GM18909 (cell line): Measurements from ENCODE around the gene TNFRSF19.
"Not testable (repeated sequence)": the region's sequence is repeated elsewhere in the genome, so short reads cannot be mapped to it uniquely, and the experiment has no call there.

ENCODE experiments used
- ATAC-seq: cut with Tn5 transposase; IDR thresholded peaks from one replicate; pipeline ENCODE4 v1.9.1; 2021; ENCODE audit warnings: mild to moderate bottlenecking; ENCODE audit not compliant: unreplicated experiment, poor library complexity

The TNFRSF19 gene, protein sequence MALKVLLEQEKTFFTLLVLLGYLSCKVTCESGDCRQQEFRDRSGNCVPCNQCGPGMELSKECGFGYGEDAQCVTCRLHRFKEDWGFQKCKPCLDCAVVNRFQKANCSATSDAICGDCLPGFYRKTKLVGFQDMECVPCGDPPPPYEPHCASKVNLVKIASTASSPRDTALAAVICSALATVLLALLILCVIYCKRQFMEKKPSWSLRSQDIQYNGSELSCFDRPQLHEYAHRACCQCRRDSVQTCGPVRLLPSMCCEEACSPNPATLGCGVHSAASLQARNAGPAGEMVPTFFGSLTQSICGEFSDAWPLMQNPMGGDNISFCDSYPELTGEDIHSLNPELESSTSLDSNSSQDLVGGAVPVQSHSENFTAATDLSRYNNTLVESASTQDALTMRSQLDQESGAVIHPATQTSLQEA

DNA sequence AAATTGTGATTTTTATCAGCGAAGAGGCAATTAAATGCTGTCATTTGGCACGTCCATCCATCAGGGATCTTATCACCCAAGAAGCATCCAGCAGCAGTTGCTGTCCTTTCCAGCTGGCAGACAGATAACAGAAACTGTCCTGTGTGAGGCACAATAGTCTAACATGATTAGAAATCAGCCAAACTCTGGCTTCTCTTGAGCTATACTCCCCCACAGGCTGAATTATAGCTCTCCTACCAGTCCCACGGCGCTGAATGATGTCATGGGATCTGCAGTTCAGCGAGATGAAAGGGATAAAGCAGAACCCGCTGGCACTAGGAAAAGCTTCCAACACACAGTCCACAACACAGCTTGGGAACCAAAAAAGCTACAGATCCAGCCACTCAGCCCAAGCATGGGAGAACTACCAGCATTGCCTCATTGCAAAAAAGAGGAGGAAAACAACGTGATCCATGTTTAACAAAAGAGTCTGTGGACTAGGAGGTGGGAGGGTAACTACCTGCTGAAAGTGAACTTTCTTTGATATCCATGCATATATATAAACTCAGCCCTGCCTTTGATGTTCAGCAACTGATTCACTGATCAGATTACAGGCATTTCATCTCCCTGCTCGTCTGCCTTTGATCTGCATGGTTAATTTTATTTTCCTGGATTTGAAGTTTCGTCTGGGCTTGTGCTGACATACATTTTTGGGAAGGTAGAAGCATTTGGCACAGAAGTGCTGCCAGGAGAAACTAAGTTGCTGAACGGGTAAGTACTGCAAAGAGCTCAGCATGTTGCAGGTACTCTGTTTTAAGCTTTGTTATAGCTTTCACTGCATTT is at the start of gene TNFRSF19:
Gene TNFRSF19, plus strand, starts transcription at position 314 of the 822 bp plus-strand sequence. CDS start 19,772 bp downstream, outside the sequence.
- no peak for ATAC-seq

DNA sequence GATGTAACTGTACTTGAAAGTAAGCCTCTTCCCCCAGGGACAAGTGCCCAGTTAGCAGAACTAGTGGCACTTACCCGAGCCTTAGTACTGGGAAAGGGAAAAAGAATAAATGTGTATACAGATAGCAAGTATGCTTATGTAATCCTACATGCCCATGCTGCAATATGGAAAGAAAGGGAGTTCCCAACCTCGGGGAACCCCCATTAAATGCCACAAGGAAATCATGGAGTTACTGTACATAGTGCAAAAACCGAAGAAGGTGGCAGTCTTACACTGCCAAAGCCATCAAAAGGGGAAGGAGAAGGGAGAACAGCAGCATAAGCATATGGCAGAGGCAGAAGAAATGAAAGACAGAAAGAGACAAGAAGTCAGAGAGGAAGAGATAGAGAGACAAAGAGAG is 40.3 kb upstream of the TNFRSF19 start:
- not testable (repeated sequence) for ATAC-seq

DNA sequence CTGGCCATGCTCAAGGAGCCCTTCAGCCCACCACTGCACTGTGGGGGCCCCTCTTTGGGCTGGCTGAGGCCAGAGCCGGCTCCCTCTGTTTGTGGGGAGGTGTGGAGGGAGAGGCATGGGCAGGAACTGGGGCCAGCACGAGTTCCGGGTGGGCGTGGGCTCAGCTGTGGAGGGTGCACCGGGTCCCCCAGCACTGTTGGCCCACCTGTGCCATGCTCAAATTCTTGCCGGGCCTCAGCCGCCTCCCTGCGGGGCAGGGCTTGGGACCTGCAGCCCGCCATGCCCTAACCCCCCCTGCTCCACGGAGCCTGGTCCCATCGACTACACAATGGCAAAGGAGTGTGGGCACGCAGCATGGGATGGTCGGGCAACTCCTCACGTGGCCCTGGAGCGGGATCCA is 38.8 kb upstream of the TNFRSF19 start:
- ATAC-seq = no peak

DNA sequence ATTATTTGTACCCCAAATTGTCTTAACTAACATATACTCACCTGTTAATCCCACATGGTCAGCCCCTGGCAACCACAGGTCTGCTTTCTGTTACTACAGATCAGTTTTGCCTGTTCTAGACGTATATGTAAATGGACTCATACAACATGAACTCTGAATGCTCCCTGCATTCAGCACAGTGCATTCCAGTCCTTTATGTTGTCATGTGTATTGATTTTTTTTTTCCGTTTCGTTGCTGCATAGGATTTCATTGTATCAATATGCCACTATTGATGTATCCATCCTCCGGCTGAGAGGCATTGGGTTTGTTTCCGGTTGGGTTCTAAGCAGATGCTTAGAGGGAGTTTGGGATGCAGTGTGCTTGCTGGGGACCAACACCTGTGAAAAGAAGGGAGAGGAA is 36.1 kb upstream of the TNFRSF19 start:
- ATAC-seq = no peak

DNA sequence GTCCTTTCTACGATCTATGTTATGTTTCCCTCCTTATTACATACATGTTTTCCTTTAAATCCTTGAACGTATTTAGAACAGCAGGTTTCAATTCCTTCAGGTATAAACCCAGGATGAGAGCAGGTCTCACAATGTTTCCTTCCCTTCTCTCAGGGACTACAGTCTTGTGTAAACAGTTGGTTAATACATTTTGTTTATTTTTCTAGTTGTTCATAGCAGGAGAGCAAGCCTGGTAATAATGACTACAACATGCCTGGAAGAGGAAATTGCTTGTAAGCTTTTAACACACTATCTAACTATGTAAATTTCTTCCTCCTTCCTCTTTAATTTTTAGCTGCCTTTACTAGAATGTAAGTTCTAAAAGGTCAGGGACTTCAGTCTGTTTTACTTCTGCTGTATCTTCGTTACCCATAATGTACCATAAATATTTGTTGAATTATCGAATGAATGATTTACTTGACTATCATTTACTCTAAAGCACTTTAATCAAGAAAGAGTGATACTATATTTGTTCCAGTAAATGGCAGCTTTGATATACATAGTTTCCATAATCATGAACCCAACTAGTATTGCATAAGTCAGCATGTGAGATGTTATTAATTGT is 28.9 kb upstream of the TNFRSF19 start:
- no peak for ATAC-seq

DNA sequence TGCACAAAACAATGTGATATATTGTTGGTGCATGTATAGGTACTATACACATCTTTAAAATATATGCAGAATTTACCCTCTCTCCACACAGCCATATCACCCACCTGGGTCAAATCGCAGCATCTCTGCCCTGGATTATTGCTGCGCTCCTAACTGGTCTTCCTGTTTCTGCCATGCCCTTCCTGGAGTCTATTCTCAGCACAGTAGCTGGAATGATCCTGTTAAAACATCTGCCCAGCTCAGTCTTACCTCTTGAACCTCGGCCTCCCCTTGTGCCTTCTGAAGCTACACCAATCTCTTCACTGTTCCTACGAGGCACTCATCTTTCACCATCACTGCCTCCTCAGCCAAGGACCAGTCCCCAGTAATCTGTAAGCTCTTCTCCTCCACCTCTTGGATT is 25.5 kb upstream of the TNFRSF19 start:
- ATAC-seq = no peak

DNA sequence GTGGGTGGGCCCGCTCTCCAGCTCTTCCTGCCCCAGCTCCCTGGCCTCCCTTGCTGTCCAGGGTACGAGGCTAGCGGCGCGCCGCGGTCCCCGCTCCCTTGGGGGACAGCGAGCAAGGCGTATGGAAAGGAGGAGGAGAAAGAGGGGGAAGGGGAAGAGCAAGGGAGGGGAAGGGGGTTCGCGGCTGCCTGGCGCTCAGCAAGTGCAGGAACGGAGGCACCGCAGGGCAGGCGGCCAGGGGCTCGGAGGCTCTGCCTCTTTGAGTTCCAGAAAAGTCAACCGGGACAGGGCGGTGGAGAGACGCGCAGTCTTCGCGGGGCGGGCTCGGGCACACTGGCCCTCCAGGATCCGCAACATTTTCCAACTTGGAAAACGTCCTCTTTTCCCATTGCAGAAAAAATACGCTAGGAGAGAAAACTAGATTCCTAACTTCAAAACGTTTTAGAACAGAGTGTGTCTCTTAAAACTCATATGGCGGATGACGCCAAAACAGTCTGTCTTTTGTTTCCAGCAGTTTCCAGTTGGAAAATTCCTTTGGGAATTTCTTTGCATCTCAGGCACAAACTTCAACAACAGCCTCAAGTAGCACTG is 23.1 kb upstream of the TNFRSF19 start:
- ATAC-seq = no peak

DNA sequence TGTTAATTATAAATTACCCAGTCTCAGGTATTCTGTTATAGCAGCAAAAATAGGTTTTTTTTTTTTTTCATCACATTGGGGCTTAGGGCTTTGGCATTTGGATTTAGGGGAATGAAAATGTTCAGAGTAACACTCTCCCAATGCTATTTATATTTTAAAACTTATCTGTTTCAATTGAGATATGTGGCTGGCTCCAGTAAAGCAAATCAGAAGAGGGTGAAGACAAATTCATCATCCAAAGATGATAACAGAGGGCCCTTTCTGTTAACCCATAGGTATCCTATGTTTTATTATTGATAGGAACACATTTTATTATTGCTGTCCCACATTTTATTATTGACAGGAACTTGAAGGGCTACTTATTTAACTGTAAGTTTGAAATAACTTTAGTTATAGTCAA is 20.5 kb upstream of the TNFRSF19 start:
- no peak for ATAC-seq

DNA sequence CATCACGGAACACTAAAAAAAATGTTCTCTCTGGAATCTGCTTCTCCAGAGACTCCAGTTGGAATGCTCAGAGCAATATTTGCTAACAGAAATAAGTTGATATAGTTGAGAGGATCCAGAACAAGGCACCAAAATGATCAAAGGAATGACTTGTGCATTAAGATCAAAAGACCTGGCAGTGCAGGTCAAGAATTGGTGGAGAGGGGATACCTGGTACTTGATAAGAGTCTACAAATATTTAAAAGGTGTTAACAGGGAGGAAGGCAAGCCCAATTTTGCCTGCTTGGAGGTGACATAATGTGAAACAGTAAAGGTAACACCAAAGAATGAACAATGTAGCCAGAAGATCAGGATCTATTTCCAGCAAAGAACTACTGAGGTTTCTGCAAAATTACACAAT is 20.0 kb upstream of the TNFRSF19 start:
- no peak for ATAC-seq

DNA sequence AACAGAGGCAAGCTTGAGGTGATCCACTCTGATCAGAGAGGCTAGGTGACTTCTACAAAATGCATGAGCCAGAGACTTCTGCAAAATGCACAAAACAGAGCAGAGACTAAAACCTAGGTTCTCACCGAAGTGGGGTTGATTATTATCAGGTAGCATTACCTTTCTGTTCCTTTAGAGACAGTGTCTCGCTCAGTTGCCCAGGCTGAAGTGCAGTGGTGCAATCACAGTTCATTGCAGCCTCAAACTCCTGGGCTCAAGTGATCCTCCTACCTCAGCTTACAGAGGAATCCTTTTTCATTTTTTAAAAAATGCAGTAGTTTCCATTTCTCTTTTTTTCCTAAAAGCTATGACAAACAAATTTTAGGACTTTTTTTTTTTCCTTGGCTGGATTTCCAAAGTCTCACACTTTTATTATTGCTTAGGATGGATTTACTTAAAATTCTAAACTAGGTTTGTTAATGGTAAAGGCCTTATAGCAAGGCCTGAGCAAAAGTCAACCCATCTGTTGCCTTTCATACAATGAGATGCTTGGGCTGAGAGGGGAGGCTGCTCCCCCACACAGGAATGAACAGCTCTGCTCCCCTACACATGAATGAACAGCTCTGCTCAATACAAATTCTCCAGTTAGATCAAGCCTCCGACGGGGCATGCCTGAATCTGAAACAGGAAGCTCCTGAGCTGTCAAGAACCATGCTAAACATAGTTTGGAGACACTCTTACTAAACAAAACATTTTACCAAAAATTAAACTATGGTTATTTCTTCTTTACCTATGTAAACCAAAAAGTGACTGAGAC is 18.8 kb upstream of the TNFRSF19 start:
- no peak for ATAC-seq

DNA sequence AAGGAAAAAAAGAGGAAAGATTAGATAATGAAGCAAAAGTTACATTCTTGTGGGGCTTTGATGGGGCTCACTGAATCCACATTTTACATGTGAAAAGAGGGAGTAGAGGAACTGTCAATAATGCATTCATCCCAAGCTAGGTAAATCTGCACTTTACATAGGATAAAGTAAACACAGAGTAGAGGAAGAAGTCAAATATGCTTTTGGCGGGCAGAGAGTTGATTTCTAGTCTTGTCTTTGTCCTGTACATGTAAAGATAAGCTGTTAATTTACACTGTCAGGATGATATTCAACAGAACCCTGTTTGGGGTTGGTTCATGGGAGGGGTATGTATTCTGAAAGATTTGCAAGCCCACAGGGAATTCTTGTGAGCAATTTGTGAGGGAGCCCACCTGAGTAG is 18.0 kb upstream of the TNFRSF19 start:
- ATAC-seq = no peak

DNA sequence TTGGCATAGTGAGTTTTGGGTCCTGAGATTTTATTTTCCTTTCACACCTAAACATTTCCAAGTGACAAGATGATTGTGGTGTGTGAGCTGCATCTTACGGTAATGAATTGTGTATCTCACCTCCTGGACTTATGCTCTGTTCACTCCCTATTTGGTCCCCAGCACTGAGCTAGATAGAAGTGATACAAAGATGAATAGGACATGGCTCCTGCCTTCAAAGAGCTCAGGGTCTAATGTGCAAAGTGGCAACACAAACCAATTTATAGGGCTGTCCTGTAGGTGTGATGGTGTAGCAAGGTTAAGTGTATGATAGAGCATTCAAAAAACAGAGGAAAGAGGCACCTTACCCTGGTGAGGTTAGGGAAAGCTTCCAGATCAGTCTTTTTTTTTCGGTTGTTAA is 17.6 kb upstream of the TNFRSF19 start:
- no peak for ATAC-seq

DNA sequence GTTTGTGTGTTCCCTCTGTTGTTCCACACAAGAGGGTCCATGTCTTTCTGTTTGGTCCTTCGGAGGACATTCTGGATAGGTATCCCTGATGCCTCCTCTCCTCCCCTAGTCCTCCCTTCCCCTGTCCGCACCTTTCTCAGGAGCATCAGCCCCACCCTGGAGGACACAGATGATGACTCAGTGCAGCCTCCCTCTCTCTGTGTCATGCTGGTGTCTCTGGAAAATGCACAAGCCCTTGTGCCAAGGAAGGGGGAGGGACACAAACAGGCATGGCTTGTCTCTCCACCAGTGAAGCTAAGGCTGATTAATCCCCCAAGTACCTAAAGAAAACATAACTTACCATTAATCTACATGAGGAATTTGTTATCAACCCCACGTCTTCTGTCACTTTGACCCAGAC is 16.2 kb upstream of the TNFRSF19 start:
- no peak for ATAC-seq

DNA sequence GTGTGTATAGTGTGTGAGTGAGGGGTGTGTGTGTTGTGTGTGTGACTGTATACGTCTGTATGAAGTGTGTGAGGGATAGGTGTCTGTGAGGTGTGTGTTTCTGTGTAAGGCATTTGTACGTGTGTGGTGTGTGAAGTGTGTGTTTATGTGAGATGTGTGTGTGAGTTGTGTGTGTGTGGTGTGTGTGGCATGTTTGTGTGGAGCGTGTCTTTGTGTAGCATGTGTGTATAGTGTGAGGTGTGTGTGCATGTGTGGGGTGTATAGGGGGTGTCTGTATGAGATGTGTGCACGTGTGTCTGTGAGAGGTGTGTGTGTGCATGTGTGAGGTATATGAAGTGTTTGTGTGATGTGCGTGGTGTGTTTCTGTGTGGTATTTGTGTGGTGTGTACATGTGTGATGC is 13.2 kb upstream of the TNFRSF19 start:
- no peak for ATAC-seq

DNA sequence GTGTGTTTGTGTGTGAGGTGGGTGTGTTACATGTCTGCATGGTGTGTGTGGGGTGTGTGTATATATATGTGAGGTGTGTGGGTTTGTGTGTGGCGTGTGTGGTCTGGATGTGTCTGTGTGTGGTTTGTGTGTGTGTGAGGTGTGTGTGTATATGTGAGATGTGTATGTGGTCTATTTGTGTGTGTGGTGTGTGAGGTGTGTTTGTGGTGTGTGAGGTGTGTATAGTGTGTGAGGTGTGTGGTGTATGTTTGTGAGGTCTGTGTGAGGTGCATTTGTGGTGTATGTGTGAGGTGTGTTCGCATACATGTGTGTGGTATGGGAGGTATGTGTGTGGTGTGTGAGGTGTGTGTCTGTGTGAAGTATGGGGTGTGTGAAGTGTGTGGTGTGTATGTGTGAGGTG is 12.5 kb upstream of the TNFRSF19 start:
- ATAC-seq = no peak

DNA sequence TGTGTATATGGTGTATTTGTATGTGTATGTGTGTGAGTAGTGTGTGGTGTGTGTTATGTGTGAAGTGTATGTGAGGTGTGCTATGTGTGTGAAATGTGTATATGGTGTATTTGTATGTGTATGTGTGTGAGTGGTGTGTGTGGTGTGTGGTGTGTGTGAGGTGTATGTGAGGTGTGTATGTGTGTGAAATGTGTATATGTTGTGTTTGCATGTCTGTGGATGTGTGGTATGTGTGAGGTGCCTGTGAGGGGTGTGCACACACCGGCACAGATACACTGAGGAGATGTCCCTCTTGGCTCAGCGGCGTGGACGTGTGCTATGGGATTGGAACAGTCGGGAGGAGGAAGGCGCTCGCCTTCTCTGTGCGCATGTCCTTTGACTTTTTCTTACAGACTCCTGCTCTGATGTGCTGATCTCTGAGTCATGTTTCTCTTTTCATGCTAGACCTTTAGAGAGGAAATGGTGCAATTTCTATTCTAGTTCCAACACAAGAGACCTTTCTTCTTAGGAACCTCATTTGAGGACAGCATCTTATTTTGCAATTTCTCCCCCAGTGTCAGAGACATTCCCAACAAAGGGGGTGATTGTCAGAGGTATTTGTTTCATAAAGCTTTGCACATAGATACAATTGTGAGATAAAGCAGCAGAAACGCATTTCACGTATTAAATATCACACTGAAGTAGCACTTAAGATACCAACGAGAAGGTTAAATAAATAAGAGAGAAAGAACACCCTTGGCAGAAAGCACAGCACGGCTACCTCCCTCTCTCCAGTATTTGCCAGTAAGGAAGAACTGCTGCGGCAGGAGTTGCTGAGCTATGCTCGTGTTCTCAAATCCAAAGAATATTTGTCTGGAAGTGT is 11.3 kb upstream of the TNFRSF19 start:
- ATAC-seq = no peak

DNA sequence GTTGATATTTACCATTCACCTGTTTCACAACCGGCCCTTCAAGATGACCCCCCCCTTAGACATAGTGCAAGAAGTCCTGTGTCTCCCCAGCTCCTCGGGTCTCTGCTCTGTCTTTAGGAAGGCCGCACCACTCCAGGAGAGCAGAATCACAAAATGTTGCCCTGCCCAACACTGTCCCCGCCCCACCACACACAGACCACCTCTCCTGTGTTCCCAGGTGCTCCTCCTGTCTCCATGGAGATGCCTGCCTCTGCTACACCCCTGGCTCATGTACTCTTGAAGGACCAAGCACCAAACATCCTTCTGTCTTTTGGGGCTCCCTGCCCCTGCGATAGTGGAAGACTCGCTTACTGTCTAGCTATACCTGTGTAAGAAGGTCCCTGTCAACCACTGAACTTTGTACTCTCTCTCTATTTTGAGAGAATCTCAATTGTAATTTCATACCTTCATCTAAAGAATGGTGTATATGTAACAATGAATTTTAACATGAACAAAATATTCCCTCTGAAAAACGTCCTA is 9.6 kb upstream of the TNFRSF19 start:
- ATAC-seq = no peak

DNA sequence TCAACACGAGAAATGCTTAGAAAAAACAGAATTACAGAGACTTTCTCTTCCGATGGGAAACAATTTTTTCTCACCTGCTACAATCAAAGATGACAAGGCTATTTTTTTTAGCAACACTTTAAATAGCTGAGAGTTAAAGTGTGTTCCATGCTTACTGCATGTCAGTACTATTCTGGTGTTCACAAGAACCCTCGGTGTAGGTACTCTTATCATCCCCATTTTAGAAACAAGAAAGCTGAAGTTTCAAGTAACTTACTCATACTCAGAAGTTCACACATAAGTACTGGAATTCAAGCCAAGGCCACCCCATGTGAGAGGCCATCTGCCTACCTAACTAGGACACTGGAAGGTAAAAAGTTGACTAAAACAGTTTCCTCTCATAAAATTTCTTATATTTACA is 9.0 kb upstream of the TNFRSF19 start:
- ATAC-seq = peak; percentile 61
